OCI-LY7 (cell line): ENCODE measurements around the gene USP48. TPM values are rescaled to one million over a fixed set of nuclear protein-coding genes. Genes with fewer than 3 reads are reported as not detected.
"Not testable (repeated sequence)": the region's sequence is repeated elsewhere in the genome, so short reads cannot be mapped to it uniquely, and the experiment has no call there.

Source experiments
- BruUV-seq: library from RNA; stranded (reverse); fragments of 400-500 nt; replicated peaks from 2 replicates; lab custom pipeline; 2021; lab: Mats Ljungman, UMichigan
- CTCF ChIA-PET: fragments of 300-600 bp; sonication (Branson Sonifier 250); formaldehyde crosslinking; loops from one replicate; lab custom pipeline; 2022; ENCODE audit warnings: antibody characterized with exemption; ENCODE audit not compliant: unreplicated experiment; lab: Charles Lee
- POLR2A ChIA-PET: fragments of 300-600 bp; sonication (Branson Sonifier 250); formaldehyde crosslinking; loops from one replicate; lab custom pipeline; 2022; ENCODE audit warnings: antibody characterized with exemption; lab: Charles Lee
- DNase-seq: peaks from one replicate; pipeline ENCODE4 v3.0.0-alpha.2; 2015; ENCODE audit warnings: low spot score
- H2AFZ ChIP-seq: fragments of 200-600 bp; sonication (generic), shearing (Covaris generic); 2 replicates; pipeline ENCODE4 v1.6.1; 2014; ENCODE audit warnings: mild to moderate bottlenecking, antibody characterized with exemption, low read length, moderate library complexity
- H3K27ac ChIP-seq: fragments of 200-600 bp; sonication (generic); 2 replicates; pipeline ENCODE4 v1.5.1; 2014; ENCODE audit warnings: mixed run types, low read depth, mild to moderate bottlenecking, moderate library complexity, low read length, inconsistent platforms; ENCODE audit not compliant: poor library complexity, severe bottlenecking
- H3K36me3 ChIP-seq: fragments of 200-600 bp; sonication (generic); 2 replicates; pipeline ENCODE4 v1.6.1; 2014; ENCODE audit warnings: mild to moderate bottlenecking, antibody characterized with exemption, low read length, moderate library complexity, mixed read lengths; ENCODE audit not compliant: insufficient read depth
- H3K4me1 ChIP-seq: fragments of 200-600 bp; sonication (generic); 2 replicates; pipeline ENCODE4 v1.5.1; 2014; ENCODE audit warnings: mild to moderate bottlenecking, low read length; ENCODE audit not compliant: insufficient read depth, poor library complexity, severe bottlenecking
- H3K4me2 ChIP-seq: fragments of 200-600 bp; sonication (generic); 2 replicates; pipeline ENCODE4 v1.6.1; 2014; ENCODE audit warnings: mild to moderate bottlenecking, low read length
- H3K4me3 ChIP-seq: fragments of 200-600 bp; sonication (generic); 2 replicates; pipeline ENCODE4 v1.5.1; 2014; ENCODE audit warnings: mild to moderate bottlenecking, low read depth, low read length; ENCODE audit not compliant: poor library complexity, severe bottlenecking
- H3K79me2 ChIP-seq: fragments of 200-600 bp; sonication (generic); 2 replicates; pipeline ENCODE4 v1.6.1; 2016; ENCODE audit warnings: low read depth, mild to moderate bottlenecking, low read length, moderate library complexity, mixed read lengths; ENCODE audit not compliant: insufficient read depth
- H3K9me2 ChIP-seq: fragments of 200-600 bp; sonication (generic); 2 replicates; pipeline ENCODE4 v1.6.1; 2016; ENCODE audit warnings: mild to moderate bottlenecking, low read length, mixed read lengths; ENCODE audit not compliant: insufficient read depth
- H3K9me3 ChIP-seq: fragments of 200-600 bp; sonication (generic); 2 replicates; pipeline ENCODE4 v1.6.1; 2014; ENCODE audit warnings: mild to moderate bottlenecking, mixed run types, low read length, mixed read lengths
- H4K20me1 ChIP-seq: fragments of 200-600 bp; sonication (generic); 2 replicates; pipeline ENCODE4 v1.6.1; 2014; ENCODE audit warnings: mild to moderate bottlenecking, antibody characterized with exemption, low read length, moderate library complexity, mixed read lengths; ENCODE audit not compliant: insufficient read depth
- EZH2phosphoT487 ChIP-seq: fragments of 200-600 bp; sonication (generic); IDR thresholded peaks from 2 replicates; pipeline ENCODE4 v1.6.1; 2018; ENCODE audit warnings: low read depth, borderline replicate concordance, mild to moderate bottlenecking, mixed run types, antibody characterized with exemption, low read length, moderate library complexity, mixed read lengths
- intact Hi-C: fragments of 100-400 bp; cut with micrococcal nuclease; formaldehyde crosslinking; loops from one replicate; pipeline ENCODE4 v1.10.0; 2022; ENCODE audit not compliant: unreplicated experiment
- total RNA-seq, 2 experiments: library from RNA; depleted of rRNA in 1 of 2; stranded (reverse); fragments of >200 nt in 1 of 2; shearing (Covaris generic) in 1 of 2; gene quantifications; 2 replicates each; pipeline ENCODE4 v1.2.3, GENCODE V29; 2014 to 2022
- TF ChIP-seq, protein P1 (sequence below): fragments of 200-600 bp; sonication (generic); conservative IDR thresholded peaks from 2 replicates; pipeline ENCODE4 v1.5.1; 2014; ENCODE audit warnings: mild to moderate bottlenecking, antibody characterized with exemption, low read length, moderate library complexity, mixed read lengths

The USP48 gene
- total RNA-seq, 2 experiments from 2014 or later, result 45.0 to 98.3 TPM

GRCh38 chr1:21786640-21787039, 3.7 kb upstream of the USP48 start:
- no peak for TF ChIP-seq EZH2phosphoT487
- TF ChIP-seq, protein P1, sequence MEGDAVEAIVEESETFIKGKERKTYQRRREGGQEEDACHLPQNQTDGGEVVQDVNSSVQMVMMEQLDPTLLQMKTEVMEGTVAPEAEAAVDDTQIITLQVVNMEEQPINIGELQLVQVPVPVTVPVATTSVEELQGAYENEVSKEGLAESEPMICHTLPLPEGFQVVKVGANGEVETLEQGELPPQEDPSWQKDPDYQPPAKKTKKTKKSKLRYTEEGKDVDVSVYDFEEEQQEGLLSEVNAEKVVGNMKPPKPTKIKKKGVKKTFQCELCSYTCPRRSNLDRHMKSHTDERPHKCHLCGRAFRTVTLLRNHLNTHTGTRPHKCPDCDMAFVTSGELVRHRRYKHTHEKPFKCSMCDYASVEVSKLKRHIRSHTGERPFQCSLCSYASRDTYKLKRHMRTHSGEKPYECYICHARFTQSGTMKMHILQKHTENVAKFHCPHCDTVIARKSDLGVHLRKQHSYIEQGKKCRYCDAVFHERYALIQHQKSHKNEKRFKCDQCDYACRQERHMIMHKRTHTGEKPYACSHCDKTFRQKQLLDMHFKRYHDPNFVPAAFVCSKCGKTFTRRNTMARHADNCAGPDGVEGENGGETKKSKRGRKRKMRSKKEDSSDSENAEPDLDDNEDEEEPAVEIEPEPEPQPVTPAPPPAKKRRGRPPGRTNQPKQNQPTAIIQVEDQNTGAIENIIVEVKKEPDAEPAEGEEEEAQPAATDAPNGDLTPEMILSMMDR, result no peak
- ChIA-PET POLR2A (no interaction called here), CTCF (no interaction called here)
- Histone ChIP-seq H3K79me2 (peaks cover 9% of the 10 kb centered on the region), H3K4me2 (no peak overlapping the region), H2AFZ (no peak overlapping the region), H3K27ac (no peak overlapping the region), H3K9me3 (no peaks in the 10 kb centered on the region), H3K36me3 (no peaks in the 10 kb centered on the region), H3K9me2 (no peaks in the 10 kb centered on the region), H3K4me3 (no peak overlapping the region), H3K4me1 (peaks cover 6% of the 10 kb centered on the region), H4K20me1 (no peaks in the 10 kb centered on the region; the same call in 1 of the 2 replicates)
- BruUV-seq, result no TSS peak
- intact Hi-C loops, result no loop called here
- no peak for DNase-seq

DNA sequence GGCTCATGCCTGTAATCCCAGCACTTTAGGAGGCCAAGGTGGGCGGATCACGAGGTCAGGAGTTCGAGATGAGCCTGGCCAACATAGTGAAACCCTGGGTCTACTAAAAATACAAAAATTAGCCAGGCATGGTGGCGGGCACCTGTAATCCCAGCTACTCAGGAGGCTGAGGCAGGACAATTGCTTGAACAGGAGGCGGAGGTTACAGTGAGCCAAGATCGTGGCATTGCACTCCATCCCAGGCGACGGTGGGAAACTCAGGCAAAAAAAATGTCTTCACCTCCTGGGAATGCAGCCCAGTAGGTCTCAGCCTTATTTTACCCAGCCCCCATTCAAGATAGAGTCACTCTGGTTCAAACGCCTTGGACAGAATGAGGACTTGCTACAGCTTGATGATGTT, 2.8 kb upstream of the USP48 start:
- intact Hi-C loops, result not testable (repeated sequence)

DNA sequence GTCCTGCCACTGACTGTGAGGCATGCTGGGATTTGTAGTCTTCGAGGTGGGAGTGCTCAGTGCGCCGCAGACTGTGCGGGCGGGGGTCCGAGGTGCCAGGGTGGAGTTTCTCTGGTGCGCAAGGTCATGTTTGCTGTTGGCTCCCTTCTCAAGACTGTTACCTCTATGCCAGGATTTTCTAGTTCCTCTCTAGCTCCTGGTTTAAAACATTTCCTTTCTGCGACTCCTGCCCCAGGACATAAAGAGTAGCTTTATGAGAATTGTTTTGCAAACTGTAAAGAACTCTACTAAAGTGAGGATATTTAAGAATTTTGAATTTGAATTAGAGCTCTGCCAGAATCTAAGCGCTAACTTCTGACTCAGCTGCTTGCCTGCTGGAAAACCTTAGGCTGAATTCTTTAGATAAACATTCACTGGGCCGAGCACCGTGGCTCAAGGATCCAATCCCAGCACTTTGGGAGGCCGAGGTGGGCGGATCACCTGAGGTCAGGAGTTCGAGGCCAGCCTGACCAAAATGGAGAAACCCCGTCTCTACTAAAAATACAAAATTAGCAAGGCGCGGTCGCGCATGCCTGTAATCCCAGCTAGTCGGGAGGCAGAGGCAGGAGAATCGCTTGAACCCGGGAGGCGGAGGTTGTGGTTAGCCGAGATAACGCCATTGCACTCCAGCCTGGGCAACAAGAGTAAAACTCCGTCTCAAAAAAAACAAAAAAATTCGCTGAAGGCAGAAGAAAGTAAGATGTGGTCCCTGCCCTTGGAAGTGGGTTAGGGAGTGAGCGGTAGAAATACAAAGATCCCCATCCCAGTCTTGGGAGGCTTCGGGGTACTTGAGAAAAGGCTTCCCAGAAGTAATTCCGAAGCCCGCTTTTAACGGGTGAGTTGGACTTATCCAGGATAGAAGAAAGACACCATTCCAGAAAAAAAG, 992 bp upstream of the USP48 start:
- Histone ChIP-seq H3K9me3 (no peaks in the 10 kb centered on the region), H2AFZ (peak overlapping the region; percentile 80), H3K4me1 (peaks cover 21% of the 10 kb centered on the region), H3K4me2 (peak overlapping the region; percentile 90), H3K36me3 (peaks cover 7% of the 10 kb centered on the region; the same call in 1 of the 2 replicates), H3K9me2 (no peaks in the 10 kb centered on the region), H3K27ac (peak overlapping the region; percentile 94), H4K20me1 (peaks cover 11% of the 10 kb centered on the region), H3K4me3 (peak overlapping the region; percentile 85), H3K79me2 (peaks cover 36% of the 10 kb centered on the region)
- intact Hi-C loops, result loop anchor here (2.0 kb wide), 3 partner anchors 21 to 181 kb away; no protein-coding TSS in a partner anchor
- DNase-seq, result no peak
- ChIA-PET POLR2A (interaction anchor here (1.0 to 2.5 kb wide), 2 partner anchors 14 to 37 kb away, joined by 4 to 13 read pairs; no protein-coding TSS in a partner anchor), CTCF (no interaction called here)
- TF ChIP-seq, protein P1, result no peak
- no peak for TF ChIP-seq EZH2phosphoT487
- BruUV-seq, result no TSS peak

More for the DNA sequence above, 2.8 kb upstream of the USP48 start:
- H3K4me2 ChIP-seq, H3K9me2 ChIP-seq, DNase-seq, CTCF ChIA-PET, H4K20me1 ChIP-seq, H3K36me3 ChIP-seq, H3K4me1 ChIP-seq, H3K4me3 ChIP-seq, BruUV-seq, H3K27ac ChIP-seq, H2AFZ ChIP-seq, POLR2A ChIA-PET, H3K9me3 ChIP-seq: not testable (repeated sequence)
- peaks cover 18% of the 10 kb centered on the region for H3K79me2 ChIP-seq
